B cell (primary cell): ENCODE results near the gene PCDHGC3. TPM values are rescaled to one million over a fixed set of nuclear protein-coding genes. Genes with fewer than 3 reads are reported as not detected.

Experiments
- ATAC-seq: fragments of 200-7000 bp; cut with Tn5 transposase; one replicate; pipeline ENCODE4 v1.10.0; 2021; ENCODE audit warnings: low read depth, mild to moderate bottlenecking, moderate number of reproducible peaks, moderate library complexity
- CTCF ChIA-PET: fragments of 350-600 bp; sonication (Branson Sonifier 250); formaldehyde crosslinking; loops from one replicate; lab custom pipeline; 2021; ENCODE audit warnings: antibody characterized with exemption, inconsistent platforms; lab: Charles Lee
- POLR2A ChIA-PET: fragments of 350-600 bp; sonication (Branson Sonifier 250); formaldehyde crosslinking; loops from one replicate; lab custom pipeline; 2021; ENCODE audit warnings: antibody characterized with exemption; lab: Charles Lee
- DNase-seq: peaks from one replicate; pipeline ENCODE4 v3.0.0; 2013
- H2AFZ ChIP-seq: 2 replicates; pipeline ENCODE4 v1.6.1; 2012; ENCODE audit warnings: mild to moderate bottlenecking, low read depth, low read length; ENCODE audit not compliant: insufficient read depth, poor library complexity, severe bottlenecking
- H3K27ac ChIP-seq, 2 donors: 1 replicate in 1 of 2; 2 replicates in 1 of 2; pipeline ENCODE4 v1.5.1; 2012 to 2013; ENCODE audit warnings: low read length in 2 of 2, mild to moderate bottlenecking in 2 of 2, moderate library complexity in 1 of 2
- H3K27me3 ChIP-seq, 4 experiments: fragments of 200-600 bp in 1 of 4; sonication (generic) in 1 of 4; replicated peaks in 1 of 4; 1 replicate in 2 of 4; 2 replicates in 2 of 4; pipeline versions ENCODE4 v1.6.1 to v1.7.0; 2013 to 2016; ENCODE audit warnings: low read length in 3 of 4, mild to moderate bottlenecking in 2 of 4, mixed read lengths in 1 of 4, moderate library complexity in 1 of 4; ENCODE audit not compliant: insufficient read depth in 4 of 4, control insufficient read depth in 3 of 4; ENCODE audit errors: control extremely low read depth in 1 of 4
- H3K36me3 ChIP-seq, 2 experiments: replicated peaks in 1 of 2; 1 replicate in 1 of 2; 2 replicates in 1 of 2; pipeline versions ENCODE4 v1.6.1 to v1.7.1; 2013; ENCODE audit warnings: low read length in 1 of 2; ENCODE audit not compliant: insufficient read depth in 2 of 2, control insufficient read depth in 1 of 2; ENCODE audit errors: control extremely low read depth in 1 of 2, extremely low read depth in 1 of 2
- H3K4me1 ChIP-seq, 2 donors: fragments of 200-600 bp in 1 of 2; sonication (generic) in 1 of 2; 1 replicate in 1 of 2; 2 replicates in 1 of 2; pipeline versions ENCODE4 v1.5.1 to v1.6.1; 2013 to 2017; ENCODE audit warnings: low read length in 2 of 2; ENCODE audit not compliant: control insufficient read depth in 2 of 2, insufficient read depth in 2 of 2
- H3K4me2 ChIP-seq: replicated peaks from 2 replicates; pipeline ENCODE3; 2012; ENCODE audit warnings: mild to moderate bottlenecking, low read depth, low read length; ENCODE audit not compliant: poor library complexity, severe bottlenecking
- H3K4me3 ChIP-seq, 5 experiments: fragments of 200-600 bp in 1 of 5; sonication (generic) in 1 of 5; 1 replicate in 3 of 5; 2 replicates in 2 of 5; pipeline versions ENCODE4 v1.5.1 to v1.7.0; 2011 to 2016; ENCODE audit warnings: low read length in 4 of 5, mild to moderate bottlenecking in 4 of 5, low read depth in 2 of 5, control low read depth in 1 of 5, moderate library complexity in 1 of 5; ENCODE audit not compliant: insufficient read depth in 1 of 5; ENCODE audit errors: control extremely low read depth in 1 of 5, extremely low read depth in 1 of 5
- H3K79me2 ChIP-seq: fragments of 200-600 bp; sonication (generic); one replicate; pipeline ENCODE4 v1.6.0; 2016; ENCODE audit warnings: low read length; ENCODE audit not compliant: control insufficient read depth, insufficient read depth
- H3K9ac ChIP-seq: fragments of 200-600 bp; sonication (generic); 2 replicates; pipeline ENCODE4 v1.6.1; 2017; ENCODE audit warnings: mild to moderate bottlenecking, low read length, moderate library complexity
- H3K9me3 ChIP-seq, 3 donors: one replicate each; pipeline versions ENCODE4 v1.6.1 to v1.7.1; 2013; ENCODE audit warnings: low read length in 2 of 3; ENCODE audit not compliant: control insufficient read depth in 2 of 3, insufficient read depth in 1 of 3; ENCODE audit errors: control extremely low read depth in 1 of 3
- H4K20me1 ChIP-seq: 2 replicates; pipeline ENCODE4 v1.6.0; 2012; ENCODE audit warnings: mild to moderate bottlenecking, low read length; ENCODE audit not compliant: insufficient read depth, control insufficient read depth, poor library complexity, severe bottlenecking
- H3K27ac Mint-ChIP-seq: one replicate; pipeline ENCODE4 v1.8.0; 2021; ENCODE audit warnings: mixed read lengths
- H3K27me3 Mint-ChIP-seq: one replicate; pipeline ENCODE4 v1.8.0; 2021; ENCODE audit warnings: mixed read lengths
- H3K4me1 Mint-ChIP-seq: one replicate; pipeline ENCODE4 v1.8.0; 2021; ENCODE audit warnings: mixed read lengths
- H3K4me3 Mint-ChIP-seq: one replicate; pipeline ENCODE4 v1.8.0; 2021; ENCODE audit warnings: mixed read lengths
- H3K9me3 Mint-ChIP-seq: one replicate; pipeline ENCODE4 v1.8.0; 2022; ENCODE audit warnings: mixed read lengths; ENCODE audit not compliant: insufficient read depth
- CTCF ChIP-seq: fragments of 200-600 bp; IDR thresholded peaks from one replicate; pipeline ENCODE4 v1.8.0; 2022; ENCODE audit warnings: antibody characterized with exemption, mild to moderate bottlenecking
- EZH2 ChIP-seq: IDR thresholded peaks from 2 replicates; pipeline ENCODE4 v1.6.1; 2012; ENCODE audit warnings: borderline replicate concordance, low read depth, mild to moderate bottlenecking, moderate library complexity, low read length; ENCODE audit not compliant: insufficient read depth, poor library complexity, severe bottlenecking
- WGBS: methylation state at CpG from one replicate; pipeline ENCODE4 v1.1.5; 2013; ENCODE audit warnings: missing lambda C conversion rate; ENCODE audit not compliant: insufficient coverage; 5-methylcytosine and 5-hydroxymethylcytosine counted together
- intact Hi-C: fragments of 100-400 bp; cut with micrococcal nuclease; formaldehyde crosslinking; loops from one replicate; pipeline ENCODE4 v1.10.0; 2022
- polyA plus RNA-seq: library from polyadenylated mRNA; depleted of rRNA; stranded (reverse); fragments of >200 nt; gene quantifications from 2 replicates; pipeline ENCODE4 v1.2.3, GENCODE V29; 2012
- total RNA-seq, 2 donors: library from RNA; stranded (reverse); fragments of 120-200 nt in 1 of 2; gene quantifications; 1 replicate in 1 of 2; 2 replicates in 1 of 2; pipeline versions ENCODE4 v1.2.3 to v1.2.4, GENCODE V29; 2013 to 2022

Gene PCDHGC3
- total and polyA plus RNA-seq, 2 donors (not counting 1 experiment from before 2014, with no cell fraction given): 0.88 to 2.0 TPM

GRCh38 chr5:141492168-141492885, 16.6 kb downstream of the PCDHGC3 start:
- ATAC-seq (peak; percentile 76), DNase-seq (peak; percentile 69)
- Histone ChIP-seq H3K4me1 (peaks cover 17 to 21% of the 10 kb centered on the region in 2 donors), H4K20me1 (no peaks in the 10 kb centered on the region), H3K9ac (peak overlapping the region; percentile 47), H3K4me2 (peak overlapping the region; percentile 82), H3K36me3 (no peaks in the 10 kb centered on the region), H3K9me3 (peaks cover 0 to 16% (median 0%) of the 10 kb centered on the region in 3 donors), H3K27ac (no peak overlapping the region), H3K79me2 (no peaks in the 10 kb centered on the region), H3K27me3 (peaks cover 0 to 62% (median 20%) of the 10 kb centered on the region in 4 experiments), H3K4me3 (peak overlapping the region; percentile 9 to 61 (median 39)), H2AFZ (peak overlapping the region; percentile 53)
- Mint-ChIP-seq H3K4me3 (peak overlapping the region; percentile 95), H3K4me1 (peaks cover 18% of the 10 kb centered on the region), H3K9me3 (no peaks in the 10 kb centered on the region), H3K27ac (peak overlapping the region; percentile 76), H3K27me3 (peaks cover 46% of the 10 kb centered on the region)
- WGBS: 10% methylated on average over 67 of the region's 68 CpGs
- CTCF ChIA-PET: interaction anchor here (0.6 to 2.9 kb wide), 9 partner anchors 9 to 79 kb away, joined by 3 to 13 read pairs (median 3); partner anchors contain the start of genes PCDHGA10 and PCDHGA12
- POLR2A ChIA-PET: interaction anchor here (0.7 to 1.8 kb wide), 3 partner anchors 15 to 19 kb away, joined by 3 to 6 read pairs (median 6); no protein-coding TSS in a partner anchor
- intact Hi-C loops: loop anchor here (2.0 kb wide), 1 partner anchor 20 kb away; no protein-coding TSS in a partner anchor
- no peak for TF ChIP-seq CTCF
- no peak for TF ChIP-seq EZH2
